ENCODE measurements around the gene TSPAN8.

GRCh38 chr12:71178162-71178561, 20.4 kb upstream of the TSPAN8 start:
- TF ChIP-seq, protein P1, sequence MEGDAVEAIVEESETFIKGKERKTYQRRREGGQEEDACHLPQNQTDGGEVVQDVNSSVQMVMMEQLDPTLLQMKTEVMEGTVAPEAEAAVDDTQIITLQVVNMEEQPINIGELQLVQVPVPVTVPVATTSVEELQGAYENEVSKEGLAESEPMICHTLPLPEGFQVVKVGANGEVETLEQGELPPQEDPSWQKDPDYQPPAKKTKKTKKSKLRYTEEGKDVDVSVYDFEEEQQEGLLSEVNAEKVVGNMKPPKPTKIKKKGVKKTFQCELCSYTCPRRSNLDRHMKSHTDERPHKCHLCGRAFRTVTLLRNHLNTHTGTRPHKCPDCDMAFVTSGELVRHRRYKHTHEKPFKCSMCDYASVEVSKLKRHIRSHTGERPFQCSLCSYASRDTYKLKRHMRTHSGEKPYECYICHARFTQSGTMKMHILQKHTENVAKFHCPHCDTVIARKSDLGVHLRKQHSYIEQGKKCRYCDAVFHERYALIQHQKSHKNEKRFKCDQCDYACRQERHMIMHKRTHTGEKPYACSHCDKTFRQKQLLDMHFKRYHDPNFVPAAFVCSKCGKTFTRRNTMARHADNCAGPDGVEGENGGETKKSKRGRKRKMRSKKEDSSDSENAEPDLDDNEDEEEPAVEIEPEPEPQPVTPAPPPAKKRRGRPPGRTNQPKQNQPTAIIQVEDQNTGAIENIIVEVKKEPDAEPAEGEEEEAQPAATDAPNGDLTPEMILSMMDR (IDR thresholded peaks at IDR 0.05 in 4 of 5, conservative IDR thresholded peaks at IDR 0.05 in 1 of 5) = no peak
- TF ChIP-seq POLR2A (IDR thresholded peaks at IDR 0.05) = no peak
